GM23338 (cell line): ENCODE data around the gene FBXW10.
"Not testable (repeated sequence)": the region's sequence is repeated elsewhere in the genome, so short reads cannot be mapped to it uniquely, and the experiment has no call there.

Experiments used
- CTCF ChIP-seq, 2 experiments: fragments of 200-600 bp in 1 of 2; sonication (generic) in 1 of 2; conservative IDR thresholded peaks; 2 replicates each; pipeline versions ENCODE4 v1.5.1 to v1.6.1; 2016 to 2017; ENCODE audit warnings: antibody characterized with exemption in 2 of 2, low read depth in 2 of 2, mild to moderate bottlenecking in 2 of 2, moderate library complexity in 1 of 2
- ETS1 ChIP-seq: IDR thresholded peaks from 2 replicates; pipeline ENCODE4 v1.6.1; 2016; ENCODE audit warnings: antibody characterized with exemption
- EZH2 ChIP-seq: fragments of 200-600 bp; sonication (generic); IDR thresholded peaks from one replicate; pipeline ENCODE4 v1.8.0; 2017; ENCODE audit warnings: antibody characterized with exemption, mild to moderate bottlenecking, low read depth; ENCODE audit not compliant: unreplicated experiment
- POLR2AphosphoS5 ChIP-seq: IDR thresholded peaks from 2 replicates; pipeline ENCODE4 v1.6.1; 2016; ENCODE audit warnings: antibody characterized with exemption, low read depth

GRCh38 chr17:18698473-18699103, 45.3 kb upstream of the FBXW10 start:
- not testable (repeated sequence) for TF ChIP-seq EZH2; CTCF (conservative IDR thresholded peaks at IDR 0.05; ENCODE audit: low read depth in 2 of 2); ETS1; POLR2AphosphoS5
